MM.1S (cell line): ENCODE data around the gene HMGB3.

Source experiments
- CTCF ChIP-seq: fragments of 300-600 bp; sonication (generic); IDR thresholded peaks from 2 replicates; pipeline ENCODE4 v1.5.1; 2016; ENCODE audit warnings: antibody characterized with exemption, low read length, mixed read lengths
- EZH2 ChIP-seq: fragments of 300-600 bp; sonication (generic); optimal IDR thresholded peaks from 2 replicates; pipeline ENCODE3; 2017; ENCODE audit warnings: low read depth, mild to moderate bottlenecking, antibody characterized with exemption, low read length, mixed read lengths
- EZH2phosphoT487 ChIP-seq: fragments of 300-600 bp; sonication (generic); IDR thresholded peaks from 2 replicates; pipeline ENCODE4 v1.6.1; 2018; ENCODE audit warnings: antibody characterized with exemption, low read length

GRCh38 chrX:150959557-150959956 is 23.6 kb upstream of the HMGB3 start:
- no peak for TF ChIP-seq EZH2
- TF ChIP-seq CTCF, result no peak
- TF ChIP-seq EZH2phosphoT487, result no peak
